GM12874 (cell line): ENCODE results near the gene FBXL7.

Source experiments
- TF ChIP-seq, protein P1 (sequence below): IDR thresholded peaks from 2 replicates; pipeline ENCODE4 v1.5.1; 2011; ENCODE audit warnings: low read depth, mild to moderate bottlenecking, control low read depth, low read length, moderate library complexity; ENCODE audit not compliant: insufficient read depth

FBXL7 gene

DNA sequence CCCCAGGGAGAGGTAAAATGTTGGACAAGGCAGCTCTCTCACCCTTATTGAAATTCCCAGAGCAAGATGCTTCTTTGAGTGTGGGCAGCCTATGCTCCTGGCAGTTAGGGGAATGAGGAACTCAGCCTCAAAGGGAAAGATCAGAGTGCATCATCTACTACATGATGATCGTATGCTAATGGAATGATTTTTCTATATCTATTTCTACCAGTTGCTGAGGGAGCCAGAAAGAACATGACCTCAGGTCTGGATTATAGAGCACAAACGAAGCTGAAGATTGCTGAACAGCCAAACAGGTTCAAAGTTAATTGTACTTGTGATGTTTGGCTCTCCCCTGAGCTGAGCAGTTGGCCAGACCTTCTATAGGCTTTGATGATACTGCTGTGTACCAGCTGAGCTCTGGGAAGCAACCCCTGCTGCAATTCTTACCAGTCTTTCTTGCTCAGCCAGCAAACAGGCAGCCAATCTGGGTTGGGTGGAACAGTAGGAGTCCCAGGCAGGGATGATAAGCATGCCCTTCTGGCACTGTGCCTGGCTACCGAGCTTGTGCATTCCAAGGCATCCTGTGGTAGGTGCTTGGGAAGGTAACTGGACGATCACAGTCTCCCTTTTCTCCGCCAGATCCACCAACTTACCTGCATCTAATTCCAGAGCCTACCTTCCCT lies 10.3 kb upstream of the FBXL7 start:
- TF ChIP-seq, protein P1, sequence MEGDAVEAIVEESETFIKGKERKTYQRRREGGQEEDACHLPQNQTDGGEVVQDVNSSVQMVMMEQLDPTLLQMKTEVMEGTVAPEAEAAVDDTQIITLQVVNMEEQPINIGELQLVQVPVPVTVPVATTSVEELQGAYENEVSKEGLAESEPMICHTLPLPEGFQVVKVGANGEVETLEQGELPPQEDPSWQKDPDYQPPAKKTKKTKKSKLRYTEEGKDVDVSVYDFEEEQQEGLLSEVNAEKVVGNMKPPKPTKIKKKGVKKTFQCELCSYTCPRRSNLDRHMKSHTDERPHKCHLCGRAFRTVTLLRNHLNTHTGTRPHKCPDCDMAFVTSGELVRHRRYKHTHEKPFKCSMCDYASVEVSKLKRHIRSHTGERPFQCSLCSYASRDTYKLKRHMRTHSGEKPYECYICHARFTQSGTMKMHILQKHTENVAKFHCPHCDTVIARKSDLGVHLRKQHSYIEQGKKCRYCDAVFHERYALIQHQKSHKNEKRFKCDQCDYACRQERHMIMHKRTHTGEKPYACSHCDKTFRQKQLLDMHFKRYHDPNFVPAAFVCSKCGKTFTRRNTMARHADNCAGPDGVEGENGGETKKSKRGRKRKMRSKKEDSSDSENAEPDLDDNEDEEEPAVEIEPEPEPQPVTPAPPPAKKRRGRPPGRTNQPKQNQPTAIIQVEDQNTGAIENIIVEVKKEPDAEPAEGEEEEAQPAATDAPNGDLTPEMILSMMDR, result no peak

- TF ChIP-seq, protein P1, result no peak
These were observed 7.4 kb upstream of the FBXL7 start for GRCh38 chr5:15492545-15492944.

- TF ChIP-seq, protein P1, result no peak
These were observed 6.5 kb upstream of the FBXL7 start for GRCh38 chr5:15493501-15493900.

GRCh38 chr5:15495026-15495425 lies 5.0 kb upstream of the FBXL7 start:
- TF ChIP-seq, protein P1, result no peak

- TF ChIP-seq, protein P1, result no peak
These were observed 3.1 kb upstream of the FBXL7 start for GRCh38 chr5:15496886-15497285.

DNA sequence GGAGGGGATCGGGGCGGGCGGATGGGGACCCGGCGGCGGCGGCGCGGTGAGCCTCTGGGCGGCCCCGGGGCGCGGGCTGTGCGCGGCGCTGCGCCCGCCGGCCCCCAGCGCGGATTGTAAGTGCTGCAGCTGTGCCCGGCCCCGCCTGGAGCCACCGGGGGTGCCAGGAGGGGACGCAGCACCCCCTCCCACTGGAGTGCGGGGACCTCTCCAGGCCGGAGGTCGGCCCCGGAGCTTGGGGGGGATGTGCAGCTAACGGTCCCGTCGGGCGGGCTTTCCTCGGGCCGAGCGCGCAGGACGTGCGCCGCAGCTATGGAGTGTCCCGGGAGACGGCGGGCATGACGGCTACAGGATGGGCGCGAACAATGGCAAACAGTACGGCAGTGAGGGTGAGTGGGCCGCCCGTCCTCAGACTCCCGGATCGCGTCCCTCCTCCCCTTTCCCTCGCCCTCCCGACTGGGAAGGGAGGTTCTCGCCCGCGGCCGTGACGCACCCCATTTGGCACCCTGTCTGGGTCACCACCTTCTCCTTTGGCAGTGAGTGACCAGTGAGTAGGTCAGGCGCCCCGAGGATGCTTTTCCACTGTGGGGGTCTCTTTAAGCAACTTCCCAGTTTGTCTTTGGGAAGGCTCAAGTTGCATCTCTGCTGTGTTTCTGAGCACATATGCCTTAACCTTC lies 483 bp downstream of the FBXL7 start:
- TF ChIP-seq, protein P1, result no peak

- TF ChIP-seq, protein P1, result no peak
These were observed 1.3 kb downstream of the FBXL7 start for GRCh38 chr5:15501091-15501791.
